HG03060 (cell line): ENCODE measurements around the gene FAAP100.

ENCODE experiments used
- ATAC-seq: cut with Tn5 transposase; IDR thresholded peaks from one replicate; pipeline ENCODE4 v1.9.1; 2021; ENCODE audit warnings: low read depth, moderate number of reproducible peaks; ENCODE audit not compliant: unreplicated experiment

FAAP100 gene

DNA sequence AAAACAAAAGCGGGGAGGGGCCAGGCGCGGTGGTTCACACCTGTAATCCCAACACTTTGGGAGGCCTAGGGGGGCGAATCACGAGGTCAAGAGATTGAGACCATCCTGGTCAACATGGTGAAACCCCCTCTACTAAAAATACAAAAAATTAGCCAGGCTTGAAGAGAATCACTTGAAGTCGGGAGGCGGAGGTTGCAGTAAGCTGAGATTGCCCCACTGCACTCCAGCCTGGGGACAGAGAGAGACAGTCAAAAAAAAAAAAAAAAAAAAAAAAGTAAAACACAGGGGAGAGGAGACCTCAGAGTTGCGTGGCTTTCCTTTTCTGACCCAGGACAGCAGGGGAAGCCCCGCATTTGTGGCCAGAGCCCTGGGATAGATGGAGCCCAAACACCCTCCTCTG is 59.4 kb downstream of the FAAP100 start:
- no peak for ATAC-seq

DNA sequence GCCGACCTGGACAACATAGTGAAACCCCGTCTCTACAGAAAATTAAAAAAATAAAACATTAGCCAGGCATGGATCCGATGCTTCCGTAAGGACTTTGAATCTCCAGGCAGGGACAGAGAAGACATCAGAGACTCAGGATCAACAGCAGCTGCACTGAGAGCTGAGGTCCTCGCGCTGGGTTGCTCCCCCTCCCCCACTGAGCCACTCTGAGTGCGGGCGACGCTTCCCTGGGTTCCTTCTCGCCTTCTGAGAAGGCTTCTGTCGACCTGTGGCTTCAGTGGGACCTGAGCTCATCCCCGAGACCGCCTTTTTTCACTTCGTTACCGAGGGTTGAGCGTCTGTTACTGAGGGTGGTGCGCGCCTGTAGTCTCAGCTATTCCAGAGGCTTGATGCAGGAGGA is 60.0 kb downstream of the FAAP100 start:
- no peak for ATAC-seq

DNA sequence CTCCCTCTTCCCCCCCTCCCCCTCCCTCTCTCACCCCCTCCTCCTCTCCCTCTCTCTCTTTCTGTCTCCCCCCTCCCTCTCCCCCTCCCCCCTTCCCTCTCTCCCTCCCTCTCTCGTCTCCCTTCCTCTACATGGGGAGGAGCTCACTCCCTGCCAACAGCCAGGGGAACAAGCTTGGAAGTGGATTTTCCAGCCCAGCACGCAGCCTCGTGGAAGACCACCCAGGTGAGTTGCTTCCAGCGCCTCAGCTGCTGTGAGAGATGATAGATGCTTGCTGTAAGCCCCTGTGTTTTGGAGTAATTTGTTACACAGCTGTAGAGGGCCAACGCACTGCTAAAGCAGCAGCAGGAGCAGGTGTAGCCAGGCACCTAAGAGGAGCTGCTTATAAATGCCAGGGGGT is 60.4 kb downstream of the FAAP100 start:
- no peak for ATAC-seq

DNA sequence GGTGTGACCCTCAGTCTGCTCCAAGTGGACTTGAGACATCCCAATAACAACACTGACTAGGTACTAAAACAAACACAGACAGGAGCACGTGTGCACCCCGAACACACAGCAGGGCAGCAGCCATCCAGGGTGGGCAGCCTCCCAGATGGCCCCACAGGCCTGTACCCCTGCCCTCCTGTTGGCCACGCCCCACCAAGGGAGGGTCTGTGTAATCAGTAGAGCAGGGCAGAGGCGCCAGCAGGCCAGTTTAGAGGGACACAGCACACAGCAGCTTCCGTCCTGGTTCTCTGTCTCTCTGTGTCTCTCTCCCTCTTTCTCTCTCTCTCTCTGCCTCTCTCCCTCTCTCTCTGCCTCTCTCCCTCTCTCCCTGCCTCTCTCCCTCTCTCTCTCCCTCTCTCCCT is 61.0 kb downstream of the FAAP100 start:
- no peak for ATAC-seq

DNA sequence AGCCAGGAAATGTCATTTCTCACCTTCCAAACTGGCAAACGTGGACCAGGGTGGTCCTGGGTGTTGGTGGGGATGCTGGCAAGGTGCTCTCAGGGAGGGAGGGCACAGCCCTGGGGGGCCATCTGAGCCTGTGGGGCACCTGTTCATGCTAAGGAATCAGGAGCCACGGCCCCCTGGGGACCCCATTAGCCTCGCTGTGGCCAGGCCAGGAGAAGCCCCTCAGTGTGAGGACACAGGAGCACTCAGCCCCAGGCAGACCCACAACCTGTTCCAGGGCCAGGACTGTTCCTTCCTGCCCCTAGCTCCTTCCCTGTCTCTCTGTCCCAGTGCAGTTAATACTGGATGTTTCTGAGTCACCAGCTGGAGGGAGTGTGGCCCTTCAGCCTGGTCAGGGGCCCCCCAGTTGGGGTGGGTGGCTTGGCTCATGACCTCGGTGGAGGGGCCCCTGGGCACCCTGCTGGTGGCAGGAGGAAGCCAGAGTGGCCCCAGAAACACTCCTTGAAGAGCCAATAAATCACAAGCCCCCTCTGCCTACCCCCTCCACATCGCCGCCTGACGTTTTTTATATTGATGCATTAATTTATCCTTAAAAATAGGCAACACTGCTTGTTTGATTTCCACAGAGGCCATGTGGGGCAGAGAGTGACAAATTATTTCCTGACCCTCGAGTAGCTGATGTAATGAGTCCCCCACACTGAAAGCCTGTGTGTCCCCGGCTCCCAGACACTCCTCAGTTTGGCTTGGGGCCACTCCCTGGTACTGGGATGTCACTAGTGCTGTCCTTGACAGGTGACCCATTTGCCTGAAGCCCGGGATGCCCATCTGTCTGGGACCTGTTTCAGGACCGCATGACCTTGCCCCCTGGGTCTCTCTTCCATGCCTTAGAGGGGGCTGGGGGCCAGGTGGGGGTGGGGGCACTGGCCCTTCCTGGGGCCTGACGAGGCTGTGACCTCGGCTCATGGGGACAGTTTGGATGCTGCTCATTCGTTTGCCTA is 61.9 kb downstream of the FAAP100 start:
- ATAC-seq: no peak
